H1 (cell line): Measurements from ENCODE around the gene NPHP3. TPM values are rescaled to one million over a fixed set of nuclear protein-coding genes. Genes with fewer than 3 reads are reported as not detected.

Source experiments
- CTCF ChIA-PET: fragments of 300-600 bp; sonication (Branson Sonifier 250); formaldehyde crosslinking; loops from one replicate; lab custom pipeline; 2021; ENCODE audit not compliant: partially characterized antibody; lab: Charles Lee
- POLR2A ChIA-PET: fragments of 300-600 bp; sonication (Branson Sonifier 250); formaldehyde crosslinking; loops from one replicate; lab custom pipeline; 2021; ENCODE audit warnings: inconsistent platforms; ENCODE audit not compliant: partially characterized antibody; lab: Charles Lee
- DNase-seq, 2 experiments: peaks; one replicate each; pipeline versions ENCODE4 v3.0.0 to v3.0.0-alpha.2; 2010 to 2022; ENCODE audit warnings: low spot score in 2 of 2, low read depth in 1 of 2, mixed read lengths in 1 of 2
- FAIRE-seq: peaks from 2 replicates; lab custom pipeline; 2011; peaks lifted over from hg19 to GRCh38; lab: Jason Lieb, UNC
- H2AFZ ChIP-seq: 2 replicates; pipeline ENCODE4 v1.8.1; 2012; ENCODE audit warnings: low read length, inconsistent platforms
- H2AK5ac ChIP-seq: 2 replicates; pipeline ENCODE4 v1.6.1; 2013; ENCODE audit warnings: low read depth, low read length
- H2BK120ac ChIP-seq: replicated peaks from 2 replicates; pipeline ENCODE3; 2013; ENCODE audit warnings: low read depth, low read length, inconsistent platforms
- H2BK12ac ChIP-seq: 2 replicates; pipeline ENCODE4 v1.6.1; 2013; ENCODE audit warnings: low read depth, low read length
- H2BK15ac ChIP-seq: 2 replicates; pipeline ENCODE4 v1.6.1; 2013; ENCODE audit warnings: low read length
- H2BK20ac ChIP-seq: 2 replicates; pipeline ENCODE4 v1.6.1; 2013; ENCODE audit warnings: low read length
- H2BK5ac ChIP-seq: 2 replicates; pipeline ENCODE4 v1.6.1; 2013; ENCODE audit warnings: low read depth, low read length
- H3K14ac ChIP-seq: 2 replicates; pipeline ENCODE4 v1.6.1; 2013; ENCODE audit warnings: inconsistent platforms; ENCODE audit not compliant: insufficient read length
- H3K18ac ChIP-seq: 2 replicates; pipeline ENCODE4 v1.6.1; 2013; ENCODE audit warnings: low read length; ENCODE audit errors: extremely low read depth
- H3K23ac ChIP-seq: 2 replicates; pipeline ENCODE4 v1.6.1; 2013; ENCODE audit warnings: inconsistent platforms; ENCODE audit not compliant: insufficient read length
- H3K23me2 ChIP-seq: 2 replicates; pipeline ENCODE4 v1.6.1; 2013; ENCODE audit warnings: low read depth, low read length
- H3K27ac ChIP-seq: 2 replicates; pipeline ENCODE4 v1.6.1; 2011; ENCODE audit warnings: low read depth, low read length, inconsistent platforms
- H3K27me3 ChIP-seq, 4 experiments: replicated peaks in 1 of 4; 1 replicate in 1 of 4; 2 replicates in 3 of 4; pipeline versions ENCODE4 v1.6.1 to v1.8.1; 2011 to 2013; ENCODE audit warnings: low read length in 3 of 4, mild to moderate bottlenecking in 3 of 4, inconsistent platforms in 2 of 4, mixed read lengths in 2 of 4, moderate library complexity in 1 of 4; ENCODE audit not compliant: control insufficient read depth in 3 of 4, insufficient read depth in 3 of 4; ENCODE audit errors: extremely low read depth in 1 of 4
- H3K36me3 ChIP-seq, 4 experiments: 2 replicates each; pipeline versions ENCODE4 v1.6.1 to v1.8.1; 2011 to 2013; ENCODE audit warnings: mild to moderate bottlenecking in 4 of 4, low read length in 3 of 4, moderate library complexity in 2 of 4, control low read depth in 1 of 4, inconsistent platforms in 1 of 4; ENCODE audit not compliant: insufficient read depth in 4 of 4, control insufficient read depth in 2 of 4
- H3K4ac ChIP-seq: replicated peaks from 2 replicates; pipeline ENCODE3; 2013; ENCODE audit warnings: low read length, low read depth, mixed read lengths, inconsistent platforms; ENCODE audit not compliant: insufficient read length
- H3K4me1 ChIP-seq, 4 experiments: replicated peaks in 1 of 4; 1 replicate in 1 of 4; 2 replicates in 3 of 4; pipeline versions ENCODE4 v1.6.1 to v1.8.1; 2011 to 2013; ENCODE audit warnings: low read length in 3 of 4, inconsistent platforms in 2 of 4, mixed read lengths in 1 of 4; ENCODE audit not compliant: insufficient read depth in 4 of 4, control insufficient read depth in 3 of 4
- H3K4me2 ChIP-seq, 2 experiments: 2 replicates each; pipeline versions ENCODE4 v1.6.1 to v1.8.1; 2011 to 2013; ENCODE audit warnings: low read depth in 2 of 2, low read length in 2 of 2, control low read depth in 1 of 2, inconsistent platforms in 1 of 2, mild to moderate bottlenecking in 1 of 2; ENCODE audit not compliant: insufficient read depth in 1 of 2
- H3K4me3 ChIP-seq, 4 experiments: fragments of 200-600, 300-600 bp in 1 of 4; sonication (generic), shearing (Covaris generic), sonication (Bioruptor Twin) in 1 of 4; 2 replicates each; pipeline versions ENCODE4 v1.5.1 to v1.8.1; 2011 to 2016; ENCODE audit warnings: low read length in 4 of 4, low read depth in 3 of 4, control low read depth in 2 of 4, inconsistent platforms in 2 of 4, mild to moderate bottlenecking in 2 of 4, mixed read lengths in 1 of 4, moderate library complexity in 1 of 4; ENCODE audit not compliant: insufficient read depth in 2 of 4; ENCODE audit errors: extremely low read depth in 1 of 4
- H3K56ac ChIP-seq: replicated peaks from 2 replicates; pipeline ENCODE3; 2013; ENCODE audit warnings: low read depth, mild to moderate bottlenecking, mixed read lengths, low read length, inconsistent platforms; ENCODE audit not compliant: insufficient read length
- H3K79me1 ChIP-seq: 2 replicates; pipeline ENCODE4 v1.6.1; 2013; ENCODE audit warnings: low read depth, low read length, control low read depth
- H3K79me2 ChIP-seq, 2 experiments: 2 replicates each; pipeline versions ENCODE4 v1.6.1 to v1.8.1; 2012 to 2013; ENCODE audit warnings: low read length in 2 of 2, mild to moderate bottlenecking in 2 of 2, inconsistent platforms in 1 of 2; ENCODE audit not compliant: insufficient read depth in 2 of 2, control insufficient read depth in 1 of 2
- H3K9ac ChIP-seq, 4 experiments: replicated peaks in 1 of 4; 1 replicate in 1 of 4; 2 replicates in 3 of 4; pipeline versions ENCODE4 v1.6.1 to v1.8.1; 2011 to 2013; ENCODE audit warnings: low read depth in 3 of 4, low read length in 3 of 4, control low read depth in 2 of 4, mild to moderate bottlenecking in 2 of 4, moderate library complexity in 2 of 4, inconsistent platforms in 1 of 4; ENCODE audit errors: extremely low read depth in 1 of 4
- H3K9me3 ChIP-seq, 2 experiments: 2 replicates each; pipeline versions ENCODE4 v1.6.1 to v1.8.1; 2012 to 2013; ENCODE audit warnings: mild to moderate bottlenecking in 2 of 2, moderate library complexity in 2 of 2, control low read depth in 1 of 2, inconsistent platforms in 1 of 2, low read depth in 1 of 2, low read length in 1 of 2, mixed read lengths in 1 of 2; ENCODE audit not compliant: insufficient read depth in 2 of 2
- H4K20me1 ChIP-seq, 2 experiments: replicated peaks in 1 of 2; 2 replicates each; pipeline versions ENCODE3 to v1.8.1; 2011 to 2013; ENCODE audit warnings: inconsistent platforms in 2 of 2, low read length in 2 of 2, mild to moderate bottlenecking in 1 of 2; ENCODE audit not compliant: insufficient read depth in 2 of 2, control insufficient read depth in 1 of 2
- H4K5ac ChIP-seq: 2 replicates; pipeline ENCODE4 v1.6.1; 2013; ENCODE audit warnings: low read length, low read depth, mixed read lengths, inconsistent platforms; ENCODE audit not compliant: insufficient read length
- H4K8ac ChIP-seq: 2 replicates; pipeline ENCODE4 v1.8.0; 2013; ENCODE audit warnings: mild to moderate bottlenecking, moderate library complexity, low read length, inconsistent platforms; ENCODE audit not compliant: insufficient read depth; ENCODE audit errors: extremely low read depth
- H4K91ac ChIP-seq: replicated peaks from 2 replicates; pipeline ENCODE3; 2013; ENCODE audit warnings: low read length, mixed read lengths, inconsistent platforms; ENCODE audit not compliant: insufficient read length
- BACH1 ChIP-seq: IDR thresholded peaks from 2 replicates; pipeline ENCODE4 v1.6.1; 2012; ENCODE audit warnings: low read length, improper control_type of control experiment
- CBX8 ChIP-seq: fragments of 300-800, 300-1000 bp; sonication (generic); IDR thresholded peaks from 2 replicates; pipeline ENCODE4 v1.7.1; 2016; ENCODE audit warnings: low read depth, low read length, borderline replicate concordance
- CEBPB ChIP-seq: IDR thresholded peaks from 2 replicates; pipeline ENCODE4 v1.6.1; 2012; ENCODE audit warnings: low read depth, low read length
- CHD1 ChIP-seq: IDR thresholded peaks from 2 replicates; pipeline ENCODE4 v1.6.1; 2012; ENCODE audit warnings: low read depth, low read length, improper control_type of control experiment
- HDAC6 ChIP-seq: IDR thresholded peaks from one replicate; pipeline ENCODE4 v1.7.1; 2012; ENCODE audit warnings: low read depth, mild to moderate bottlenecking, inconsistent platforms, low read length, moderate library complexity
- NRF1 ChIP-seq: IDR thresholded peaks from 2 replicates; pipeline ENCODE4 v1.6.1; 2011; ENCODE audit warnings: mild to moderate bottlenecking, low read depth, low read length, improper control_type of control experiment
- RFX5 ChIP-seq: IDR thresholded peaks from 2 replicates; pipeline ENCODE4 v1.6.1; 2011; ENCODE audit warnings: low read depth, low read length, improper control_type of control experiment, borderline replicate concordance
- SAP30 ChIP-seq: fragments of 300-600 bp; sonication (generic); IDR thresholded peaks from 2 replicates; pipeline ENCODE4 v1.7.1; 2012; ENCODE audit warnings: low read length, moderate library complexity, mild to moderate bottlenecking, inconsistent platforms; ENCODE audit not compliant: insufficient read depth, insufficient replicate concordance
- SIRT6 ChIP-seq: IDR thresholded peaks from one replicate; pipeline ENCODE4 v1.7.1; 2012; ENCODE audit warnings: low read length, inconsistent platforms
- SP1 ChIP-seq: IDR thresholded peaks from 2 replicates; pipeline ENCODE4 v1.6.1; 2011; ENCODE audit warnings: low read depth, low read length
- SP2 ChIP-seq: IDR thresholded peaks from 2 replicates; pipeline ENCODE4 v1.6.1; 2012; ENCODE audit warnings: mild to moderate bottlenecking, low read length, inconsistent platforms
- SP4 ChIP-seq: IDR thresholded peaks from 2 replicates; pipeline ENCODE4 v1.6.1; 2012; ENCODE audit warnings: low read length, inconsistent platforms
- SRF ChIP-seq: IDR thresholded peaks from 2 replicates; pipeline ENCODE4 v1.6.1; 2011; ENCODE audit warnings: mild to moderate bottlenecking, low read depth, low read length, moderate library complexity
- TAF1 ChIP-seq: IDR thresholded peaks from 2 replicates; pipeline ENCODE4 v1.6.1; 2011; ENCODE audit warnings: mild to moderate bottlenecking, low read depth, low read length
- YY1 ChIP-seq: IDR thresholded peaks from 2 replicates; pipeline ENCODE4 v1.6.1; 2011; ENCODE audit warnings: low read depth, mild to moderate bottlenecking, low read length
- WGBS, 2 experiments: shearing (Covaris generic) in 1 of 2; methylation state at CpG; one replicate each; pipeline versions ENCODE4 v1.1.6 to v1.1.7; 2013 to 2015; ENCODE audit warnings: low lambda C conversion rate in 2 of 2, mixed read lengths in 2 of 2, inconsistent platforms in 1 of 2, low coverage in 1 of 2, missing lambda C conversion rate in 1 of 2; ENCODE audit not compliant: insufficient replicate concordance in 2 of 2, insufficient coverage in 1 of 2, insufficient read length in 1 of 2; ENCODE audit errors: extremely low coverage in 1 of 2, missing lambda C conversion rate in 1 of 2; 5-methylcytosine and 5-hydroxymethylcytosine counted together
- polyA plus RNA-seq, 7 experiments: library from polyadenylated mRNA; depleted of rRNA in 3 of 7; stranded (reverse) in 5 of 7; unstranded in 2 of 7; fragments of >200 nt in 5 of 7; fragments of 200-250 nt in 2 of 7; gene quantifications; 1 replicate in 5 of 7; 2 replicates in 1 of 7; 4 replicates in 1 of 7; pipeline versions ENCODE4 v1.2.1 to v1.2.3, GENCODE V29; 2011 to 2013; ENCODE audit warnings: missing spikeins in 2 of 7, mixed read lengths in 2 of 7
- total RNA-seq: library from RNA; stranded (reverse); fragmentation: NEBNext Ultra II Directional; extraction: Animal tissue kit (Norgen Biotek cat#: 25700); gene quantifications from 2 replicates; pipeline ENCODE4 v1.2.1, GENCODE V29; 2021

Gene NPHP3
- total and polyA plus RNA-seq, 2 of the 8 experiments (the other 6 are each of a cell fraction or from before 2014, with no cell fraction given) = 6.8 to 14.8 TPM

GRCh38 chr3:132654190-132654589, 68.0 kb downstream of the NPHP3 start:
- Histone ChIP-seq H3K4me3 (no peak overlapping the region), H4K20me1 (no peaks in the 10 kb centered on the region), H3K23me2 (no peaks in the 10 kb centered on the region; the same call in 1 of the 2 replicates), H2BK12ac (no peak overlapping the region), H3K4me1 (no peaks in the 10 kb centered on the region), H2AFZ (no peak overlapping the region), H3K23ac (no peak overlapping the region), H3K79me2 (no peaks in the 10 kb centered on the region), H4K91ac (no peak overlapping the region), H3K9ac (no peak overlapping the region), H4K5ac (no peak overlapping the region), H3K4ac (no peak overlapping the region), H3K18ac (no peak overlapping the region), H3K27ac (no peak overlapping the region), H3K9me3 (no peaks in the 10 kb centered on the region), H3K4me2 (no peak overlapping the region), H2BK15ac (no peak overlapping the region), H2BK120ac (no peak overlapping the region), H4K8ac (no peak overlapping the region), H3K14ac (no peak overlapping the region), H2BK5ac (no peak overlapping the region), H3K56ac (no peak overlapping the region), H3K79me1 (no peaks in the 10 kb centered on the region), H3K36me3 (no peaks in the 10 kb centered on the region), H3K27me3 (no peaks in the 10 kb centered on the region), H2BK20ac (no peak overlapping the region), H2AK5ac (no peak overlapping the region)
- CTCF ChIA-PET = interaction anchor here (1.7 to 4.3 kb wide), 2 partner anchors 12 to 28 kb away, joined by 3 to 23 read pairs; no protein-coding TSS in a partner anchor
- DNase-seq (no peak), FAIRE-seq (no peak)
- WGBS, 2 experiments = 93% methylated on average over 2 of the region's 2 CpGs; no CpG with 5 or more reads in 1 of the 2 experiments
- no peak for TF ChIP-seq CHD1
- TF ChIP-seq CBX8 = no peak
- TF ChIP-seq SP2 = no peak
- TF ChIP-seq SAP30 = no peak
- TF ChIP-seq BACH1 = no peak
- TF ChIP-seq YY1 = no peak
- TF ChIP-seq SRF = no peak
- TF ChIP-seq SP1 = no peak
- no peak for TF ChIP-seq RFX5
- TF ChIP-seq SIRT6 = no peak
- TF ChIP-seq SP4 = no peak
- TF ChIP-seq HDAC6 = no peak
- TF ChIP-seq NRF1 = no peak
- TF ChIP-seq TAF1 = no peak
- no peak for TF ChIP-seq CEBPB
- POLR2A ChIA-PET = no interaction called here
